IMR-90 (cell line): ENCODE results near the gene MESP2. TPM values are rescaled to one million over a fixed set of nuclear protein-coding genes. Genes with fewer than 3 reads are reported as not detected.

Experiments used
- ATAC-seq: fragments of 200-7000 bp; cut with Tn5 transposase; 2 replicates; pipeline ENCODE4 v1.9.1; 2020; ENCODE audit warnings: low read depth, mild to moderate bottlenecking, moderate library complexity
- BruUV-seq: library from RNA; stranded (reverse); fragments of 400-500 nt; replicated peaks from 2 replicates; lab custom pipeline; 2021; lab: Mats Ljungman, UMichigan
- CTCF ChIA-PET: fragments of 300-600 bp; formaldehyde crosslinking; extraction: SDS; loops from one replicate; lab custom pipeline; 2021; ENCODE audit warnings: antibody characterized with exemption; lab: Yijun Ruan, JAX
- POLR2A ChIA-PET: fragments of 300-600 bp; sonication (Branson Sonifier 250); formaldehyde crosslinking; loops from one replicate; lab custom pipeline; 2022; ENCODE audit warnings: antibody characterized with exemption; ENCODE audit not compliant: unreplicated experiment; lab: Charles Lee
- DNase-seq: peaks from one replicate; pipeline ENCODE4 v3.0.0; 2013
- H2AFZ ChIP-seq: replicated peaks from 2 replicates; pipeline ENCODE3; 2013; ENCODE audit warnings: low read length, mild to moderate bottlenecking; ENCODE audit not compliant: poor library complexity
- H2AK5ac ChIP-seq: 2 replicates; pipeline ENCODE4 v1.6.1; 2013; ENCODE audit warnings: low read depth, low read length, inconsistent platforms
- H2AK9ac ChIP-seq: replicated peaks from 2 replicates; pipeline ENCODE3; 2013; ENCODE audit warnings: mild to moderate bottlenecking, low read depth, low read length, moderate library complexity; ENCODE audit not compliant: poor library complexity
- H2BK120ac ChIP-seq: 2 replicates; pipeline ENCODE4 v1.6.1; 2013; ENCODE audit warnings: low read depth, low read length, inconsistent platforms
- H2BK15ac ChIP-seq: 3 replicates; pipeline ENCODE4 v1.6.1; 2013; ENCODE audit warnings: low read depth, low read length, inconsistent platforms
- H2BK20ac ChIP-seq: 2 replicates; pipeline ENCODE4 v1.6.1; 2013; ENCODE audit warnings: low read depth, mild to moderate bottlenecking, inconsistent platforms, low read length, moderate library complexity
- H2BK5ac ChIP-seq: 2 replicates; pipeline ENCODE4 v1.6.1; 2013; ENCODE audit warnings: mild to moderate bottlenecking, low read depth, low read length, inconsistent platforms; ENCODE audit not compliant: poor library complexity, severe bottlenecking
- H3K14ac ChIP-seq: replicated peaks from 2 replicates; pipeline ENCODE4 v1.6.1; 2013; ENCODE audit warnings: low read depth, low read length, inconsistent platforms
- H3K18ac ChIP-seq: 2 replicates; pipeline ENCODE4 v1.6.1; 2013; ENCODE audit warnings: low read depth, low read length, control low read depth
- H3K23ac ChIP-seq: 2 replicates; pipeline ENCODE4 v1.6.1; 2013; ENCODE audit warnings: low read depth, low read length, inconsistent platforms
- H3K27ac ChIP-seq: 2 replicates; pipeline ENCODE4 v1.5.1; 2013; ENCODE audit warnings: mild to moderate bottlenecking, control low read depth, low read length; ENCODE audit not compliant: insufficient read depth
- H3K27me3 ChIP-seq: 2 replicates; pipeline ENCODE4 v1.6.1; 2013; ENCODE audit warnings: low read length; ENCODE audit not compliant: control insufficient read depth, insufficient read depth
- H3K36me3 ChIP-seq: 2 replicates; pipeline ENCODE4 v1.6.1; 2013; ENCODE audit warnings: low read length, mixed read lengths; ENCODE audit not compliant: control insufficient read depth, insufficient read depth
- H3K4ac ChIP-seq: 2 replicates; pipeline ENCODE4 v1.6.1; 2013; ENCODE audit warnings: low read depth, low read length, inconsistent platforms
- H3K4me1 ChIP-seq: 2 replicates; pipeline ENCODE4 v1.6.1; 2013; ENCODE audit warnings: low read length, mixed read lengths; ENCODE audit not compliant: control insufficient read depth, insufficient read depth
- H3K4me2 ChIP-seq: 2 replicates; pipeline ENCODE4 v1.6.1; 2013; ENCODE audit warnings: low read depth, mild to moderate bottlenecking, control low read depth, low read length, moderate library complexity
- H3K4me3 ChIP-seq: 2 replicates; pipeline ENCODE4 v1.5.1; 2013; ENCODE audit warnings: low read depth, mild to moderate bottlenecking, control low read depth, low read length, moderate library complexity; ENCODE audit not compliant: insufficient read depth
- H3K56ac ChIP-seq: 2 replicates; pipeline ENCODE4 v1.6.1; 2013; ENCODE audit warnings: low read length, inconsistent platforms; ENCODE audit not compliant: insufficient read depth; ENCODE audit errors: extremely low read depth
- H3K79me1 ChIP-seq, 2 experiments: 2 replicates each; pipeline ENCODE4 v1.6.1; 2013; ENCODE audit warnings: low read length in 2 of 2, inconsistent platforms in 1 of 2, low read depth in 1 of 2
- H3K9ac ChIP-seq: 2 replicates; pipeline ENCODE4 v1.6.1; 2013; ENCODE audit warnings: low read depth, low read length, control low read depth
- H3K9me1 ChIP-seq: 2 replicates; pipeline ENCODE4 v1.6.1; 2013; ENCODE audit warnings: low read length, inconsistent platforms; ENCODE audit not compliant: insufficient read depth
- H3K9me3 ChIP-seq: 2 replicates; pipeline ENCODE4 v1.6.1; 2013; ENCODE audit warnings: low read length; ENCODE audit not compliant: control insufficient read depth, insufficient read depth
- H4K20me1 ChIP-seq: 2 replicates; pipeline ENCODE4 v1.6.1; 2013; ENCODE audit warnings: low read length, inconsistent platforms; ENCODE audit not compliant: insufficient read depth
- H4K5ac ChIP-seq: 2 replicates; pipeline ENCODE4 v1.6.1; 2013; ENCODE audit warnings: mild to moderate bottlenecking, low read depth, low read length, control low read depth
- H4K8ac ChIP-seq, 2 experiments: 2 replicates each; pipeline ENCODE4 v1.6.1; 2013; ENCODE audit warnings: low read depth in 2 of 2, low read length in 2 of 2, control low read depth in 1 of 2, inconsistent platforms in 1 of 2
- H4K91ac ChIP-seq: 2 replicates; pipeline ENCODE4 v1.6.1; 2013; ENCODE audit warnings: low read depth, low read length, inconsistent platforms; ENCODE audit not compliant: insufficient read depth
- BHLHE40 ChIP-seq: fragments of 150-350 bp; IDR thresholded peaks from 2 replicates; pipeline ENCODE4 v1.6.1; 2016; ENCODE audit warnings: mild to moderate bottlenecking, low read depth, low read length
- CHD1 ChIP-seq: IDR thresholded peaks from 2 replicates; pipeline ENCODE4 v1.6.1; 2012; ENCODE audit warnings: low read depth, low read length, improper control_type of control experiment
- MAFK ChIP-seq: IDR thresholded peaks from 2 replicates; pipeline ENCODE4 v1.6.1; 2012; ENCODE audit warnings: low read depth, low read length, improper control_type of control experiment
- MAZ ChIP-seq: IDR thresholded peaks from 2 replicates; pipeline ENCODE4 v1.6.1; 2012; ENCODE audit warnings: low read depth, mild to moderate bottlenecking, low read length, improper control_type of control experiment, moderate library complexity, borderline replicate concordance
- MXI1 ChIP-seq: IDR thresholded peaks from 2 replicates; pipeline ENCODE4 v1.6.1; 2012; ENCODE audit warnings: low read depth, mild to moderate bottlenecking, low read length, moderate library complexity, borderline replicate concordance
- NFE2L2 ChIP-seq: fragments of 150-350 bp; IDR thresholded peaks from 2 replicates; pipeline ENCODE4 v1.6.1; 2016; ENCODE audit warnings: low read depth, mild to moderate bottlenecking, low read length
- POLR2A ChIP-seq: IDR thresholded peaks from 2 replicates; pipeline ENCODE4 v1.6.1; 2012; ENCODE audit warnings: mild to moderate bottlenecking, low read depth, low read length
- RCOR1 ChIP-seq: IDR thresholded peaks from 2 replicates; pipeline ENCODE4 v1.6.1; 2012; ENCODE audit warnings: mild to moderate bottlenecking, low read length, improper control_type of control experiment; ENCODE audit not compliant: insufficient replicate concordance
- RFX5 ChIP-seq: IDR thresholded peaks from 2 replicates; pipeline ENCODE4 v1.8.0; 2012; ENCODE audit warnings: low read depth, mild to moderate bottlenecking, low read length, moderate library complexity
- WGBS, 2 experiments: methylation state at CpG; one replicate each; pipeline versions ENCODE4 v1.1.5 to v1.1.7; 2013; ENCODE audit warnings: missing lambda C conversion rate in 2 of 2; ENCODE audit not compliant: insufficient read length in 1 of 2; ENCODE audit errors: extremely low coverage in 2 of 2; 5-methylcytosine and 5-hydroxymethylcytosine counted together
- dilution Hi-C: fragments of 300-500 bp; cut with HindIII; formaldehyde crosslinking; loops from one replicate; pipeline ENCODE4 v1.14.3; 2018; ENCODE audit warnings: low sequenced_read_pairs; ENCODE audit not compliant: unreplicated experiment
- in situ Hi-C: fragments of 300-500 bp; cut with MboI; formaldehyde crosslinking; loops from 3 replicates; pipeline ENCODE4 v1.14.3; 2019; ENCODE audit warnings: low sequenced_read_pairs, inconsistent platforms, mixed read lengths
- intact Hi-C: fragments of 100-400 bp; cut with micrococcal nuclease; formaldehyde crosslinking; loops from 2 replicates; pipeline ENCODE4 v1.10.0; 2022
- polyA plus RNA-seq, 3 experiments: library from polyadenylated mRNA; depleted of rRNA; stranded (reverse); fragments of >200 nt; gene quantifications; 2 replicates each; pipeline ENCODE4 v1.2.3, GENCODE V29; 2012; ENCODE audit warnings: low replicate concordance in 1 of 3
- total RNA-seq: library from RNA; depleted of rRNA; stranded (reverse); fragments of >200 nt; gene quantifications from 2 replicates; pipeline ENCODE4 v1.2.3, GENCODE V29; 2012
- TF ChIP-seq, protein P1 (sequence below): fragments of 150-350 bp; IDR thresholded peaks from 2 replicates; pipeline ENCODE4 v1.6.1; 2017; ENCODE audit warnings: mild to moderate bottlenecking, antibody characterized with exemption, low read length, low read depth
- TF ChIP-seq, protein P2 (sequence below): fragments of 150-350 bp; IDR thresholded peaks from 2 replicates; pipeline ENCODE4 v1.6.1; 2016; ENCODE audit warnings: low read depth, mild to moderate bottlenecking, low read length, moderate library complexity, borderline replicate concordance

The MESP2 gene
- total and polyA plus RNA-seq, 2 of the 4 experiments (the other 2 are of a cell fraction), result 0.18 to 0.32 TPM

DNA sequence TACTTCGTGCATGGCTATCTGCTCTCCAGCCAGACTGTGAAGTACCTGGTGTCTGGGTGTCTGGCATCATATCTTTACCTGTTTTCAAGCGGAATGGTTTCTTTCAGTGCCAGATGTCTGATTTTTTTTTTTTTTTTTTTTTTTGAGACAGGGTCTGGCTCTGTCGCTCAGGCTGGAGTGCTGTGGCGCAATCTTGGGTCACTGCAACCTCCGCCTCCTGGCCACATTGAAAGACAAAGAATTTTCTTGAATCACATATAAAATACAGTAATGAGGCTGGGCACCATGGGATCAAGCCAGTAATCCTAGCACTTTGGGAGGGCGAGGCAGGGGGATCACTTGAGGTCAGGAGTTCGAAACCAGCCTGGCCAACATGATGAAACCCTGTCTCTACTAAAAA, 22.3 kb upstream of the MESP2 start (continued):
- TF ChIP-seq MXI1, result no peak
- no peak for TF ChIP-seq BHLHE40

DNA sequence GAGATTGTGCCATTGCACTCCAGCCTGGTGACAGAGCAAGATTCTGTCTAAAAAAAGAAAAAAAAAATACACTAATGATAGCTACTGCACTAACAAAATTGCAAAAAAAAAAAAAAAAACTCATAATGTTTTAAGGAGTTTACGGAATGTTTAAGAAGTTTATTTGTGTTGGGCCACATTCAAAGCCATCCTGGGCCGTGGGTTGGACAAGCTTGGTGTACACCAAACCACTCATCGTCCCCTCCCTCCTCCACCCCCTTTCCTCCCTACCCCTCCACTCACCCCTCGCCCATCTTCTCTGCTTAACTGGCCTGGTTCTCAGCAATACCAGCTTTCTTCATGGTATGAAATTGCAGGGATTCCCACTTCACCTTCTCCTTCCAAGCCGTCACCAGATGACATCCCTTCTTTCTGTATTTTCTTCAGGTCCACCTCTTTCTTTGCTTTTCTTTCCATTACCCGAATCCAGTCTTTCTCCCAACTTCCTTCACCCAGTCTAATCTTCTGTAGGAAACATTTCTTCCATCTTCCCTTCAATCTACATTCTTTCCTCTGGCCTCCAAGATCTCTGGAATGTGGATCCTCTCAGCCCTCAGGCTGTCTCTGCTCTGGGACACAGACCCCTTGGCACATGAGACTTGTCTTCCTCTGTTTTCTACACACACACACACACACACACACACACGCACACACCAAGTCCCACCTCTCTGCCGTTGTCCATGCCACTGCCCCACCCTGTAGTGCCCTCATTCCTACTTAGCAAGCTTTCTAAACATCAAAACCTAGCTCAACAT, 21.6 kb upstream of the MESP2 start:
- H3K4me2 ChIP-seq, result no peak overlapping the region
- no peak overlapping the region for H2AK5ac ChIP-seq
- WGBS, 2 experiments, result 77% methylated on average over 3 of the region's 8 CpGs; no CpG with 5 or more reads in 1 of the 2 experiments
- H3K4ac ChIP-seq, result no peak overlapping the region
- no peaks in the 10 kb centered on the region for H3K9me3 ChIP-seq
- H2BK20ac ChIP-seq, result no peak overlapping the region
- H4K91ac ChIP-seq, result no peak overlapping the region
- no peak overlapping the region for H2AK9ac ChIP-seq
- H4K20me1 ChIP-seq, result no peaks in the 10 kb centered on the region
- dilution Hi-C loops (loop anchor here (25.0 kb wide), 1 partner anchor 108 kb away; no protein-coding TSS in a partner anchor), in situ Hi-C loops (loop anchor here (5.0 to 10.0 kb wide), 2 partner anchors 123 to 320 kb away; no protein-coding TSS in a partner anchor), intact Hi-C loops (no loop called here)
- H4K5ac ChIP-seq, result no peak overlapping the region
- peaks cover 2% of the 10 kb centered on the region; the same call in 1 of the 2 replicates for H3K4me1 ChIP-seq
- H4K8ac ChIP-seq, result no peak overlapping the region
- no peak overlapping the region for H3K14ac ChIP-seq
- no peak overlapping the region for H3K23ac ChIP-seq
- no peak overlapping the region for H3K4me3 ChIP-seq
- no peak overlapping the region for H3K27ac ChIP-seq
- CTCF ChIA-PET, result interaction anchor here (1.9 to 4.0 kb wide), 2 partner anchors 120 to 134 kb away, joined by 8 to 24 read pairs; no protein-coding TSS in a partner anchor
- DNase-seq (peak; percentile 28), ATAC-seq (no peak)
- H3K27me3 ChIP-seq, result peaks cover 6% of the 10 kb centered on the region; the same call in 1 of the 2 replicates
- no peaks in the 10 kb centered on the region for H3K79me1 ChIP-seq
- no peak overlapping the region for H2BK5ac ChIP-seq
- no TSS peak for BruUV-seq
- H2BK120ac ChIP-seq, result no peak overlapping the region
- H3K18ac ChIP-seq, result no peak overlapping the region
- POLR2A ChIA-PET, result interaction anchor here (0.7 kb wide), 1 partner anchor 11 kb away, joined by 3 read pairs; no protein-coding TSS in a partner anchor
- H3K56ac ChIP-seq, result no peak overlapping the region
- peak overlapping the region; percentile 48 for H2AFZ ChIP-seq
- no peak overlapping the region for H2BK15ac ChIP-seq
- H3K36me3 ChIP-seq, result no peaks in the 10 kb centered on the region
- no peak overlapping the region for H3K9ac ChIP-seq
- H3K9me1 ChIP-seq, result no peaks in the 10 kb centered on the region; the same call in 1 of the 2 replicates
- TF ChIP-seq BHLHE40, result no peak
- no peak for TF ChIP-seq RFX5
- TF ChIP-seq, protein P1, sequence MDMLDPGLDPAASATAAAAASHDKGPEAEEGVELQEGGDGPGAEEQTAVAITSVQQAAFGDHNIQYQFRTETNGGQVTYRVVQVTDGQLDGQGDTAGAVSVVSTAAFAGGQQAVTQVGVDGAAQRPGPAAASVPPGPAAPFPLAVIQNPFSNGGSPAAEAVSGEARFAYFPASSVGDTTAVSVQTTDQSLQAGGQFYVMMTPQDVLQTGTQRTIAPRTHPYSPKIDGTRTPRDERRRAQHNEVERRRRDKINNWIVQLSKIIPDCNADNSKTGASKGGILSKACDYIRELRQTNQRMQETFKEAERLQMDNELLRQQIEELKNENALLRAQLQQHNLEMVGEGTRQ, result no peak
- no peak for TF ChIP-seq NFE2L2
- TF ChIP-seq MAFK, result no peak
- no peak for TF ChIP-seq MXI1
- TF ChIP-seq RCOR1, result no peak
- no peak for TF ChIP-seq POLR2A
- no peak for TF ChIP-seq CHD1
- TF ChIP-seq, protein P2, sequence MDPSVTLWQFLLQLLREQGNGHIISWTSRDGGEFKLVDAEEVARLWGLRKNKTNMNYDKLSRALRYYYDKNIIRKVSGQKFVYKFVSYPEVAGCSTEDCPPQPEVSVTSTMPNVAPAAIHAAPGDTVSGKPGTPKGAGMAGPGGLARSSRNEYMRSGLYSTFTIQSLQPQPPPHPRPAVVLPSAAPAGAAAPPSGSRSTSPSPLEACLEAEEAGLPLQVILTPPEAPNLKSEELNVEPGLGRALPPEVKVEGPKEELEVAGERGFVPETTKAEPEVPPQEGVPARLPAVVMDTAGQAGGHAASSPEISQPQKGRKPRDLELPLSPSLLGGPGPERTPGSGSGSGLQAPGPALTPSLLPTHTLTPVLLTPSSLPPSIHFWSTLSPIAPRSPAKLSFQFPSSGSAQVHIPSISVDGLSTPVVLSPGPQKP, result no peak
- TF ChIP-seq MAZ, result no peak
